H1 (cell line): ENCODE measurements around the gene NTS. TPM values are rescaled to one million over a fixed set of nuclear protein-coding genes. Genes with fewer than 3 reads are reported as not detected.

Source experiments
- BCL11A ChIP-seq, 2 experiments: IDR thresholded peaks; one replicate each; pipeline ENCODE4 v1.6.1; 2011; ENCODE audit warnings: low read depth in 2 of 2, low read length in 2 of 2, mild to moderate bottlenecking in 2 of 2
- CHD1 ChIP-seq: IDR thresholded peaks from 2 replicates; pipeline ENCODE4 v1.6.1; 2012; ENCODE audit warnings: low read depth, low read length, improper control_type of control experiment
- EP300 ChIP-seq, 2 experiments: IDR thresholded peaks; 1 replicate in 1 of 2; 2 replicates in 1 of 2; pipeline ENCODE4 v1.6.1; 2011 to 2012; ENCODE audit warnings: low read depth in 2 of 2, low read length in 2 of 2, mild to moderate bottlenecking in 2 of 2, borderline replicate concordance in 1 of 2, inconsistent platforms in 1 of 2, moderate library complexity in 1 of 2
- HDAC6 ChIP-seq: IDR thresholded peaks from one replicate; pipeline ENCODE4 v1.7.1; 2012; ENCODE audit warnings: low read depth, mild to moderate bottlenecking, inconsistent platforms, low read length, moderate library complexity
- NANOG ChIP-seq: IDR thresholded peaks from 2 replicates; pipeline ENCODE4 v1.6.1; 2011; ENCODE audit warnings: low read length, low read depth, mild to moderate bottlenecking, inconsistent platforms; ENCODE audit not compliant: insufficient read depth, poor library complexity, severe bottlenecking
- NRF1 ChIP-seq: IDR thresholded peaks from 2 replicates; pipeline ENCODE4 v1.6.1; 2011; ENCODE audit warnings: mild to moderate bottlenecking, low read depth, low read length, improper control_type of control experiment
- POU5F1 ChIP-seq: IDR thresholded peaks from 2 replicates; pipeline ENCODE4 v1.6.1; 2011; ENCODE audit warnings: low read depth, mild to moderate bottlenecking, low read length, moderate library complexity
- polyA plus RNA-seq, 7 experiments: library from polyadenylated mRNA; depleted of rRNA in 3 of 7; stranded (reverse) in 5 of 7; unstranded in 2 of 7; fragments of >200 nt in 5 of 7; fragments of 200-250 nt in 2 of 7; gene quantifications; 1 replicate in 5 of 7; 2 replicates in 1 of 7; 4 replicates in 1 of 7; pipeline versions ENCODE4 v1.2.1 to v1.2.3, GENCODE V29; 2011 to 2013; ENCODE audit warnings: missing spikeins in 2 of 7, mixed read lengths in 2 of 7
- total RNA-seq: library from RNA; stranded (reverse); fragmentation: NEBNext Ultra II Directional; extraction: Animal tissue kit (Norgen Biotek cat#: 25700); gene quantifications from 2 replicates; pipeline ENCODE4 v1.2.1, GENCODE V29; 2021

The NTS gene
- total and polyA plus RNA-seq, 2 of the 8 experiments (the other 6 are each of a cell fraction or from before 2014, with no cell fraction given), result 17.0 to 36.6 TPM

DNA sequence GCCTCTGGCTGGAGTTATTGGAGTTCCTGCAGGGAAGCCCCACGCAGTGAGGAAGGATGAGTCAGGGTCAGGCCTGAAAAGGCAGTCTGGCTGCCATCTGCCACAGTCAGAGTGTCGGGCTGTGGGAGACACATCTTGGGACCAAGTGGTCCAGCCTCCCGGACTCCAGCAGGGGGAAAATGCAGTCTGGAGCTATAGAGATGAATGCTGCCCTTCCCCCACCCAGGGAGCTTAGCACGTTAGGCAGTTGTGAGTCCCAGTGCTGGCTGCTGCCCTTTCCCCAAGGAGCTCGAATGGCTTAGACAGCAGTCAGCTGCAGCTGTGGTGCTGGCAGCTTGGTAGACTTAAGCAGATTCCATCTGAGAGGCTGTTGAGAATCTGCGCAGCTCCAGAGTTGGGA, 8.2 kb upstream of the NTS start (continued):
- TF ChIP-seq EP300 (IDR thresholded peaks at IDR 0.05; ENCODE audit: borderline replicate concordance in 1 of 2, low read depth in 2 of 2, low read length in 2 of 2), result no peak
- no peak for TF ChIP-seq CHD1
- TF ChIP-seq NANOG, result no peak
- TF ChIP-seq NRF1, result no peak
- no peak for TF ChIP-seq HDAC6
- no peak for TF ChIP-seq POU5F1
- TF ChIP-seq BCL11A (IDR thresholded peaks at IDR 0.05; ENCODE audit: low read depth in 2 of 2, low read length in 2 of 2), result no peak
